Fibroblast of mammary gland (primary cell): ENCODE results near the gene DES.

ENCODE experiments used
- DNase-seq: peaks from one replicate; pipeline ENCODE4 v3.0.0-alpha.2; 2010; ENCODE audit warnings: low read depth
- H3K4me3 ChIP-seq: 2 replicates; pipeline ENCODE4 v1.5.1; 2011; ENCODE audit warnings: low read depth, mild to moderate bottlenecking, low read length, moderate library complexity; ENCODE audit not compliant: control insufficient read depth
- CTCF ChIP-seq: conservative IDR thresholded peaks from 2 replicates; pipeline ENCODE4 v1.5.1; 2011; ENCODE audit warnings: low read depth, low read length, inconsistent platforms; ENCODE audit not compliant: control insufficient read depth, insufficient read depth

The DES gene

GRCh38 chr2:219439506-219439905 is 21.3 kb downstream of the DES start:
- no peak overlapping the region for H3K4me3 ChIP-seq
- no peak for DNase-seq
- no peak for TF ChIP-seq CTCF

DNA sequence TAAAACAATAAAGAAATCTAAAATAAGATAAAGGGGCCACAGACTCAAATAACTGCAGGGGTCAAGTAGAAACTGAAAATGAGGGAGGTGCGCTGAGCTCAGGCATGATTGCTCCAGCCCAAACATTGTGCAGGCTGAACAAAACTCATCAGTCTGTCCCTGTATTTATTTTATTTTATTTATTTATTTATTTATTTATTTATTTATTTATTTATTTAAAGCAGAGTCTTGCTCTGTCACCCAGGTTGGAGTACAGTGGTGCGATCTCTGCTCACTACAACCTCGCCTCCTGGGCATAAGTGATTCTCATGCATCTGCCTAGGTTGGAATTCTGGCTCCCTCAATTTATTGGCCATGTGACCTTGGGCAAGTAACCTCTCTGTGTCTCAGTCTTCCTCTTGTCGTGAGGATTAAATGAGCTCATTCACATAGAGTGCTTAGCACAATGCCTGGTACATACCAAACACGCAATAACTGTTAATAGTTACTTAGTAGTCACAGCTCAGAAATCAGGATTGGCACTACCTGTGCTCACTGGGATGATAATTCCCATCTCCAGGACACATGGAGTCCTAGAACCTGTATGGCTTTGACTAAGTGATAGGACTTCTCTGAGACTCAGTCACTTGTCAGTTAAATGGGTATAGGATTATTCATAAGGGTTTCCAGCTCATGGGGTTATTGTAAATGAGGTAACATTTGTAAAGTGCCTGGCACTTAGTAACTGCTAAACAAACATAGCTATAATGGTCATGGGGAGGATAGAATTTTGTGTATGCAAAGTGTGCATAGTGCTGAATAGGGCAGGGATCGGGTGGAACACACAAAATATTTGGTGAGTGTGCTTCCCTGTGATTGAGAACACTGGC is 22.4 kb downstream of the DES start:
- peak; percentile 21 for DNase-seq
- TF ChIP-seq CTCF: no peak
- H3K4me3 ChIP-seq: no peak overlapping the region

GRCh38 chr2:219441451-219442255 is 23.5 kb downstream of the DES start:
- no peak for TF ChIP-seq CTCF
- peak; percentile 26 for DNase-seq
- peak overlapping the region; percentile 43 for H3K4me3 ChIP-seq

DNA sequence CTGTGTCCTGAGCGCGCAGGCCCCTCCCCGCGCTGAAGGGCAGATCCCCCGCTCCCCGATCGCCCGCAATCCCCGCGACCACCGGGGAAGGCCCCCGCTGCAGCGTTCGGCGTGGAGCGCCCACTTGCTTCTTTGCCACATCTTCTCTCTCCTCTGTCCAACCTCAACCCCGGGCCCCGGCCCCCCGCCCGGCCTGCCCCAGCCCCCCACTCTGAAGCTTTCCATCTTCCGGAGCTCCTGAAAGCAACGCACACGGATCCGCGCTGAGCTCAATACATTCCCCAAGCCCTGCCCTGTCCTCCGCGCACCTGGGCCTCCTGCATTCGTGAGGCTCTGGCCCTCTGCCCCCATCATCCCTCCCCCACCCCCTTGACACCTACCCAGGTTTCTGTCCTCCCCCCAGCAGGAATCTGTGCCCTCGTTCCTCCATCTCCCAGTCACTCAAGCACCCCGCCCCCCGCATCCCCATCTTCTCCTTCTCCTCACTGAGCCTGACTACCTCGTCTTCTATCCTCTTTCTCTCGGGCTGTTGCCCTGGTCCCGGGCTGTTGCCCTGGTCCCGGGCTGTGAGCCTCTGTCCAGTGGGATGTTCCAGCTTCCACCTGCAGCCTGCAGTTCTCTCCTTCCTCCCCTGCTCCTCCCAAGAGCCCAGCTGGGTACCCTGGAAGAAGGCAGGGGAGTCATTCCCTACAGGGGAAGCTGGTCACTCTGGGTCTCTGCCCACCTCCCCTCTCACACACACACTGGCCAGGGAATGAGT is 24.3 kb downstream of the DES start:
- no peak for DNase-seq
- no peak for TF ChIP-seq CTCF
- peak overlapping the region; percentile 43 for H3K4me3 ChIP-seq

DNA sequence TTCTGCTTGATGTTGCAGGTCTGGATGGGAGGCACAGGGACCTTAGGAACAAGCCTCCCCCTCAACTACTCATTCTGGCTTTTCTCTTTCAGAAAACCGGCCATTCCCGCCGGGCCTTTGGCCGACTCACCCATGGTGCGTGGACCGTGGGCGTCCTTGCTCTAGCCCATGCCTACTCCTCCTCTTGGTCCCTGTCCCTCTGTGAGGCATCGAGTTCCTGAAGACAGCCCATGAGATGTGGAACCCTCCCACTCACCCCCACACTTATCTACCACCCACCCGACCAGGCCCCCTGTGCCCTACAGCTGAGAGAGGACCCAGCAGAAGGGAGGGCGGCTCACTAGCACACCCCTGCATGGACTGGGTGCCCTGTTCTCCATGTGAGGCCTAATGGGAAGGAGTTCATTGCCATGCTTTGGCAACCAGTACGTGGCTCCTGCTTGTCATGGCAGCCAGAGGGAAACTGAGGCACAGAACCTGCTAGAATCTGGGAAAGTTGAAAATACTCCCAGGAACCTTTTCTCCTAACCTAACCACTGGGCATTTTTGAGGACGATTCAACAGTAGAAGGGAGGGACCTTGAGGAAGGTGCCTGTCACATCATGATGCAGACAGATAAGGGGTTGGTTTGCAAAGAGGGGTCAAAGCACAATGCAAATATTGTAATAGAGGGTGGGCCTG is 25.0 kb downstream of the DES start:
- H3K4me3 ChIP-seq: no peak overlapping the region
- DNase-seq: no peak

More for the DNA sequence above, 25.0 kb downstream of the DES start:
- no peak for TF ChIP-seq CTCF
